Neural crest cell (in vitro differentiated cells): ENCODE results near the gene DND1. TPM values are rescaled to one million over a fixed set of nuclear protein-coding genes. Genes with fewer than 3 reads are reported as not detected.
A peak's percentile ranks its signal among the peaks of the same experiment; 100 is the strongest.
"Not testable (repeated sequence)": the region's sequence is repeated elsewhere in the genome, so short reads cannot be mapped to it uniquely, and the experiment has no call there.

Experiments
- DNase-seq: peaks from one replicate; pipeline ENCODE4 v3.0.0; 2021; ENCODE audit warnings: low read depth, mixed read lengths, low spot score
- H3K27ac Mint-ChIP-seq: one replicate; pipeline ENCODE4 v1.8.0; 2021; ENCODE audit warnings: mild to moderate bottlenecking, mixed read lengths; ENCODE audit not compliant: unreplicated experiment
- H3K27me3 Mint-ChIP-seq: 2 replicates; pipeline ENCODE4 v1.8.0; 2021; ENCODE audit warnings: low read depth, mild to moderate bottlenecking, mixed read lengths
- H3K36me3 Mint-ChIP-seq: 2 replicates; pipeline ENCODE4 v1.8.0; 2021; ENCODE audit warnings: low read depth, mild to moderate bottlenecking, mixed read lengths
- H3K4me1 Mint-ChIP-seq: 2 replicates; pipeline ENCODE4 v1.8.0; 2021; ENCODE audit warnings: mixed read lengths
- H3K4me3 Mint-ChIP-seq: one replicate; pipeline ENCODE4 v1.8.0; 2021; ENCODE audit warnings: mild to moderate bottlenecking, mixed read lengths
- H3K9me3 Mint-ChIP-seq: 2 replicates; pipeline ENCODE4 v1.8.0; 2021; ENCODE audit warnings: mixed read lengths
- long read RNA-seq: library from polyadenylated mRNA; unstranded; transcript quantifications from one replicate; pipeline ENCODE4 v2.0.0, GENCODE V29; 2020
- total RNA-seq: library from RNA; stranded (reverse); gene quantifications from 2 replicates; pipeline ENCODE4 v1.2.1, GENCODE V29; 2021
- TF ChIP-seq, protein P1 (sequence below): fragments of 200-600 bp; sonication (generic); conservative IDR thresholded peaks from 2 replicates; pipeline ENCODE4 v1.5.0; 2021; ENCODE audit warnings: antibody characterized with exemption, mild to moderate bottlenecking

DND1 gene
- total RNA-seq = 4.2 and 4.6 TPM in 2 replicates
- long read RNA-seq, partial matches to known transcripts = 0 of 1 reads
- long read RNA-seq, other reads (novel, unspliced or antisense) = 1 of 1 reads

GRCh38 chr5:140673187-140673976 lies at the start of gene DND1:
Gene DND1, minus strand, starts transcription at chr5:140673576. Its CDS starts 34 bp downstream, at chr5:140673542.
- TF ChIP-seq, protein P1, sequence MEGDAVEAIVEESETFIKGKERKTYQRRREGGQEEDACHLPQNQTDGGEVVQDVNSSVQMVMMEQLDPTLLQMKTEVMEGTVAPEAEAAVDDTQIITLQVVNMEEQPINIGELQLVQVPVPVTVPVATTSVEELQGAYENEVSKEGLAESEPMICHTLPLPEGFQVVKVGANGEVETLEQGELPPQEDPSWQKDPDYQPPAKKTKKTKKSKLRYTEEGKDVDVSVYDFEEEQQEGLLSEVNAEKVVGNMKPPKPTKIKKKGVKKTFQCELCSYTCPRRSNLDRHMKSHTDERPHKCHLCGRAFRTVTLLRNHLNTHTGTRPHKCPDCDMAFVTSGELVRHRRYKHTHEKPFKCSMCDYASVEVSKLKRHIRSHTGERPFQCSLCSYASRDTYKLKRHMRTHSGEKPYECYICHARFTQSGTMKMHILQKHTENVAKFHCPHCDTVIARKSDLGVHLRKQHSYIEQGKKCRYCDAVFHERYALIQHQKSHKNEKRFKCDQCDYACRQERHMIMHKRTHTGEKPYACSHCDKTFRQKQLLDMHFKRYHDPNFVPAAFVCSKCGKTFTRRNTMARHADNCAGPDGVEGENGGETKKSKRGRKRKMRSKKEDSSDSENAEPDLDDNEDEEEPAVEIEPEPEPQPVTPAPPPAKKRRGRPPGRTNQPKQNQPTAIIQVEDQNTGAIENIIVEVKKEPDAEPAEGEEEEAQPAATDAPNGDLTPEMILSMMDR = no peak
- Mint-ChIP-seq H3K4me3 (peak within 1 kb of the TSS; percentile 54), H3K9me3 (no peaks in the 10 kb centered on the region), H3K36me3 (peaks cover 17% of the 10 kb centered on the region), H3K4me1 (no peaks in the 10 kb centered on the region), H3K27me3 (no peaks in the 10 kb centered on the region), H3K27ac (peak within 1 kb of the TSS; percentile 30)
- DNase-seq = no peak

GRCh38 chr5:140721395-140721794 lies 48.0 kb upstream of the DND1 start:
- H3K27me3 Mint-ChIP-seq = peaks cover 22% of the 10 kb centered on the region
- not testable (repeated sequence) for DNase-seq, H3K27ac Mint-ChIP-seq, H3K9me3 Mint-ChIP-seq, H3K4me3 Mint-ChIP-seq, H3K36me3 Mint-ChIP-seq, H3K4me1 Mint-ChIP-seq

DNA sequence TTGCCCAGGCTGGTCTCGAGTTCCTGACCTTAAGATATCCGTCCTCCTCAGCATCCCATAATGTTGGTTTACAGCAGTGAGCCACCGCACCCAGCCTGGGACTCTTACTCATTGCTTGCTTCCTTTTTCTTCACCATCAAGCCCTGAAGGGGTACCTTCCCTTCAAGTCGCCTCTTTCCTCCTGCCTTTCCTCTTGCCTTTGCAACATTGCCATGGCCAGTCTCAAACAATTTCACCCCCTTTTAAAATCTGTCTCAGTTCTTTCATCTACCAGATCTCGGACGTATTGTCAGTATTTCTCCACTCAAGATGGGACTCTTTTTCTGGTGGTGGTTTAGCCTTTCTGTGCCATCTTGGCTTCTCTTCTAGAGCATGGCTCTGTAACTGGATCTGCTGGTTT lies 47.4 kb upstream of the DND1 start:
- peaks cover 16% of the 10 kb centered on the region for H3K27me3 Mint-ChIP-seq
- H3K4me1 Mint-ChIP-seq, DNase-seq, H3K27ac Mint-ChIP-seq, H3K4me3 Mint-ChIP-seq, H3K9me3 Mint-ChIP-seq, H3K36me3 Mint-ChIP-seq: not testable (repeated sequence)

GRCh38 chr5:140718266-140718592 lies 44.9 kb upstream of the DND1 start:
- H3K27ac Mint-ChIP-seq = no peak overlapping the region
- no peak overlapping the region for H3K4me3 Mint-ChIP-seq
- TF ChIP-seq, protein P1 = no peak
- H3K4me1 Mint-ChIP-seq = peaks cover 4% of the 10 kb centered on the region
- DNase-seq = no peak
- peaks cover 10% of the 10 kb centered on the region for H3K27me3 Mint-ChIP-seq
- H3K9me3 Mint-ChIP-seq = no peaks in the 10 kb centered on the region
- no peaks in the 10 kb centered on the region for H3K36me3 Mint-ChIP-seq

- H3K27ac Mint-ChIP-seq, H3K36me3 Mint-ChIP-seq, DNase-seq, H3K27me3 Mint-ChIP-seq, H3K9me3 Mint-ChIP-seq, H3K4me3 Mint-ChIP-seq: not testable (repeated sequence)
- H3K4me1 Mint-ChIP-seq = peaks cover 13% of the 10 kb centered on the region
Observed at GRCh38 chr5:140716238-140716637, 42.9 kb upstream of the DND1 start.

DNA sequence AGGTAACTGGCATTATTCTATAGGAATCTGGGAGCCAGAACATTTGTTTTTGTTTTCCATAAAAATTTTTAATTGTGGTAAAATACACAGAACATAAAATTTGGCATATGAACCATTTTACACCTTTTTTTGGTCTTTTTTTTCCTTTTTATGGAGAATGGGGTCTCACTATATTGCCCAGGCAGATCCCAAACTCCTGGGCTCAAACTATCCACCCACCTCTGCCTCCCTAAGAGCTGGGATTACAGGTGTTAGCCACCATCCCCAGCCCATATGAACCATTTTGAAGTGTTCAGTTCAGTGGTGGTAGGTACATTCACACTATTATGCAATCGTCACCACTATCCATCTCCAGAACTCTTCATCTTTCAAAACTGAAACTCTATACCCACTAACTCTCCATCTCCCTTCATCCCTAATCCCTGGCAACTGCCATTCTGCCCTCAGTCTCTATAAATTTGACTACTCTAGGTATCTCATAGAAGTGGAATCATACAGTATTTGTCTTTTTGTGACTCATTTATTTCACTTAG lies 40.3 kb upstream of the DND1 start:
- TF ChIP-seq, protein P1 = no peak
- no peaks in the 10 kb centered on the region for H3K9me3 Mint-ChIP-seq
- peaks cover 25% of the 10 kb centered on the region for H3K4me1 Mint-ChIP-seq
- H3K36me3 Mint-ChIP-seq = no peaks in the 10 kb centered on the region
- no peak overlapping the region for H3K27ac Mint-ChIP-seq
- no peak for DNase-seq
- peak overlapping the region; percentile 31 for H3K4me3 Mint-ChIP-seq
- H3K27me3 Mint-ChIP-seq = peaks cover 9% of the 10 kb centered on the region

GRCh38 chr5:140711794-140712193 lies 38.4 kb upstream of the DND1 start:
- H3K27me3 Mint-ChIP-seq = peaks cover 9% of the 10 kb centered on the region
- TF ChIP-seq, protein P1 = no peak
- no peaks in the 10 kb centered on the region for H3K9me3 Mint-ChIP-seq

More at GRCh38 chr5:140711794-140712193, 38.4 kb upstream of the DND1 start:
- Mint-ChIP-seq H3K4me1 (peaks cover 25% of the 10 kb centered on the region), H3K27ac (no peak overlapping the region), H3K36me3 (no peaks in the 10 kb centered on the region), H3K4me3 (peak overlapping the region; percentile 90)
- DNase-seq = no peak
